ENCODE data around the gene ZNF185. TPM values are rescaled to one million over a fixed set of nuclear protein-coding genes. Genes with fewer than 3 reads are reported as not detected.

Gene ZNF185
- total and polyA plus RNA-seq, 10 of the 15 experiments (the other 5 are each of a cell fraction or from before 2014, with no cell fraction given): 0.23 to 1.3 (median 0.55) TPM

GRCh38 chrX:152905081-152905420 is 7.2 kb downstream of the ZNF185 start (continued):
- no peak for TF ChIP-seq ZBTB11 (CRISPR knock-in tag; IDR thresholded peaks at IDR 0.05)
- TF ChIP-seq MAX (IDR thresholded peaks at IDR 0.05; ENCODE audit: low read depth, low read length): no peak
- no peak for TF ChIP-seq NFYB (IDR thresholded peaks at IDR 0.05; ENCODE audit: insufficient read depth, low read depth, low read length)
- no peak for TF ChIP-seq HDGF (IDR thresholded peaks at IDR 0.05)
- TF ChIP-seq RELB (IDR thresholded peaks at IDR 0.05; ENCODE audit: low read depth): no peak

GRCh38 chrX:152907084-152907651 is 9.3 kb downstream of the ZNF185 start:
- FAIRE-seq (no peak), DNase-seq (ENCODE audit: low read depth, low spot score) (no peak), ATAC-seq (no peak)
- BruUV-seq (replicated peaks): no TSS peak
- intact Hi-C loops (cut with micrococcal nuclease; ENCODE audit: unreplicated experiment): no loop called here
- Histone ChIP-seq H3K36me3 (ENCODE audit: control insufficient read depth in 2 of 2, insufficient read depth in 2 of 2, low read length in 1 of 2) (no peaks in the 10 kb centered on the region), H3K4me2 (ENCODE audit: control insufficient read depth, insufficient read depth) (no peak overlapping the region), H3K4me3 (no peak overlapping the region), H2AFZ (ENCODE audit: control insufficient read depth, low read depth, low read length) (no peak overlapping the region), H3K9ac (ENCODE audit: control insufficient read depth, insufficient read depth, low read length) (no peak overlapping the region), H4K20me1 (ENCODE audit: control insufficient read depth, insufficient read depth) (no peaks in the 10 kb centered on the region), H3K79me2 (ENCODE audit: control insufficient read depth, insufficient read depth, low read length) (no peaks in the 10 kb centered on the region), H3K9me3 (replicated peaks; ENCODE audit: control insufficient read depth, insufficient read depth, low read length) (no peaks in the 10 kb centered on the region), H3K27me3 (replicated peaks in 1 of 2; ENCODE audit: control insufficient read depth in 2 of 2, insufficient read depth in 2 of 2, low read length in 1 of 2) (no peaks in the 10 kb centered on the region), H3K27ac (ENCODE audit: control insufficient read depth, insufficient read depth) (no peak overlapping the region), H3K4me1 (ENCODE audit: control insufficient read depth, insufficient read depth, low read length) (peaks cover 5% of the 10 kb centered on the region)
- POLR2A ChIA-PET: no interaction called here
- RAD21 ChIA-PET (ENCODE audit: unreplicated experiment): interaction anchor here (2.2 kb wide), 1 partner anchor 19 kb away, joined by 11 read pairs; no protein-coding TSS in a partner anchor
- SMC1A ChIA-PET (ENCODE audit: uncharacterized antibody, unreplicated experiment): interaction anchor here (0.6 kb wide), 1 partner anchor 14 kb away, joined by 3 read pairs; no protein-coding TSS in a partner anchor
- 39% methylated on average over 14 of the region's 17 CpGs for WGBS (ENCODE audit: insufficient coverage, insufficient replicate concordance, low lambda C conversion rate, missing lambda C conversion rate)
- in situ Hi-C loops (cut with MboI): no loop called here
- CTCF ChIA-PET: interaction anchor here (2.4 kb wide), 1 partner anchor 12 kb away, joined by 5 read pairs; no protein-coding TSS in a partner anchor
- TF ChIP-seq MYB (IDR thresholded peaks at IDR 0.05; ENCODE audit: borderline replicate concordance, low read depth, low read length) (no peak), NFYB (IDR thresholded peaks at IDR 0.05; ENCODE audit: insufficient read depth, low read depth, low read length) (0 out of 2 replicates have a peak, but pooled peaks have one; percentile 24)

Measured in GM12878 (cell line).